ENCODE measurements around the gene AFF4. TPM values are rescaled to one million over a fixed set of nuclear protein-coding genes. Genes with fewer than 3 reads are reported as not detected.

Gene AFF4
- polyA plus RNA-seq, 1 of the 3 experiments (the other 2 are of a cell fraction): 8.1 TPM

- no peaks in the 10 kb centered on the region for H3K9me3 ChIP-seq
- no peaks in the 10 kb centered on the region for H4K20me1 ChIP-seq (ENCODE audit: insufficient read depth)
- no peaks in the 10 kb centered on the region for H3K27me3 ChIP-seq (ENCODE audit: insufficient read depth)
- no peaks in the 10 kb centered on the region for H3K9me2 ChIP-seq
- no peak overlapping the region for H2AFZ ChIP-seq (ENCODE audit: low read depth)
- H3K79me2 ChIP-seq (ENCODE audit: insufficient read depth): no peaks in the 10 kb centered on the region
- no peaks in the 10 kb centered on the region; a peak in 2 of 4 replicates for H3K4me1 ChIP-seq (ENCODE audit: control insufficient read depth in 1 of 2, insufficient read depth in 2 of 2, low read depth in 1 of 2, low read length in 1 of 2)
- POLR2A ChIA-PET: no interaction called here
- 91% methylated on average over 4 of the region's 4 CpGs for WGBS (ENCODE audit: low lambda C conversion rate)
- CTCF ChIA-PET: interaction anchor here (2.3 kb wide), 1 partner anchor 11 kb away, joined by 9 read pairs; the partner anchor contains the start of gene SHROOM1
- H3K36me3 ChIP-seq (replicated peaks in 1 of 2; ENCODE audit: control insufficient read depth in 1 of 2, insufficient read depth in 2 of 2, low read length in 1 of 2): no peaks in the 10 kb centered on the region
- no peaks in the 10 kb centered on the region for H3F3A ChIP-seq (replicated peaks; ENCODE audit: insufficient read depth)
- no peak for TF ChIP-seq RXRA (IDR thresholded peaks at IDR 0.05; ENCODE audit: borderline replicate concordance, low read depth)
- no peak for TF ChIP-seq GATA2 (CRISPR knock-in tag; IDR thresholded peaks at IDR 0.05)
- TF ChIP-seq USF2 (IDR thresholded peaks at IDR 0.05; ENCODE audit: borderline replicate concordance, low read depth, low read length): no peak
- no peak for TF ChIP-seq ZBTB33 (IDR thresholded peaks at IDR 0.05; ENCODE audit: borderline replicate concordance, low read depth)
- no peak for TF ChIP-seq CHD2 (IDR thresholded peaks at IDR 0.05; ENCODE audit: low read length, partially characterized antibody)
- no peak for TF ChIP-seq FOSL2 (IDR thresholded peaks at IDR 0.05; ENCODE audit: borderline replicate concordance, low read depth)
- TF ChIP-seq EP300 (IDR thresholded peaks at IDR 0.05; ENCODE audit: borderline replicate concordance in 1 of 2, low read depth in 1 of 2, low read length in 1 of 2): no peak
- no peak for TF ChIP-seq REST (IDR thresholded peaks at IDR 0.05; ENCODE audit: low read depth, low read length)
- TF ChIP-seq RCOR1 (IDR thresholded peaks at IDR 0.05; ENCODE audit: low read length): no peak
- TF ChIP-seq POLR2AphosphoS5 (IDR thresholded peaks at IDR 0.05; ENCODE audit: low read depth, low read length): no peak
- H3K27ac ChIP-seq (ENCODE audit: low read depth in 2 of 2, low read length in 1 of 2): no peak overlapping the region
- no peak for DNase-seq
- H3K9ac ChIP-seq: no peak overlapping the region
- H3K4me3 ChIP-seq (ENCODE audit: low read depth in 2 of 2, low read length in 1 of 2): no peak overlapping the region
- no peak overlapping the region for H3K4me2 ChIP-seq
Measured at GRCh38 chr5:132841305-132841704, 122.1 kb downstream of the AFF4 start.
